ENCODE data around the gene IGDCC3.

Gene IGDCC3

GRCh38 chr15:65377976-65378366 lies at the start of gene IGDCC3:
Gene IGDCC3, minus strand, starts transcription at chr15:65378002. Its CDS starts 214 bp downstream, at chr15:65377788.
- DNase-seq, result no peak

GRCh38 chr15:65426216-65426853 lies 48.5 kb upstream of the IGDCC3 start:
- no peak for DNase-seq

DNA sequence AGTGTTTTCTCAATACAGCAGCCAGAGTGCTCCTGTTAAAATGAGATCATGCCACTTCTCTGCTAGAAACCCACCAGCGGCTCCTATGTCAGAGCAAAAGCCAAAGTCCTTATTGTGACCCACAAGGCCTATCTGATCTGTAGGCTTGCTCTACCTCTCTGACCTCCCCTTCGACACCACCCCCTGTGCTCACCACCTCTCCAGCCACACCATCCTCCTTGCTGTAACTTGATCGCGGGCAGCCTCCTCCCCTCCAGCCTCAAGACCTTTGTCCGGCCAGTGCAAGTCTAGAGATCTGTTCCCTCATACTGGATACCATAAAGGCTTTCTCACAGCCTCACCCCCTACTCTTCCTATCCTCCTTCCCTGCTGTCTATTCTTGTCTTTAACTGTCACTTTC lies 46.9 kb upstream of the IGDCC3 start:
- no peak for DNase-seq

GRCh38 chr15:65423976-65424679 lies 46.3 kb upstream of the IGDCC3 start:
- DNase-seq, result no peak

GRCh38 chr15:65423150-65423975 lies 45.6 kb upstream of the IGDCC3 start:
- DNase-seq, result no peak

DNA sequence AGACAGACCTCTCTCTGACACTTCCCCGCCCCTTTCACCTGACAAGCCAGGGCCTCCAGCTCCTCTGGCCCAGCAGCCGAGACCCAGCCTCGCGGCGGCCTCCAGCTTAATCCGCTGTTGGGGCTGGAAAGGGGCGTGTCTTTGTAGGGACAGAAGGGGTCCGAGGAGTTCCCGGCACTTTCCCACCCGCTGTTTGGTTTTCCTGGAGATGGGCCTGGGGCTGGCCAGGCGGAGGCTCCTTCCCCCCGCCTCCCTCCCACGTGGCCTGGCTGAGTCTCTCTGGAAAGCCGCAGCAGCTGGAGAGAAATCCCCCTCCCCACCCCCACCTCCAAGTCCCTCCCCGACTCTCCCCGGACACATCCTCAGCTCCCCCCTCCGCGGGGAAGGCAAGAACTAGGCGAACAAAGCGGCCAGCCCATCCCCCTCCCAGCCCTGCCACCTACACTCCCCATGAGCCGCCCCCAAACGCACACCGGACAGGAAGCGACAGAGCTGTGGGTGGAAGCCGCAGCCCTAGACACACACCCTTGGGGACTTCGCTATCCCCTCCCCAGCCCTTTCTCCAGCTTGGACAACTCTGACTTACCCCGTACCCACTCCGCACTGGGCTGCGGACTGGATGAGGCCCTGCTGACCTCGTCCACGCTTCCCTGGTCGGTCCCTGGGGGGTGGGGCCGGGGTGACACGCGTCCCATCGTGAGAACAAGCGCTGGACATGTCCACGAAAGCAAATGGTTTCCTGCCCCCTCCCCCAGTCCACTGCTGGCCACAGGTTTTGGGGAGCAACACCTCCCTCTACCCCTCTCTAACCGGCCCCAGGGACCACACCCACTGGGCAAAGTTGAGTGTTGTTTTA lies 43.8 kb upstream of the IGDCC3 start:
- no peak for DNase-seq

- DNase-seq, result no peak
Measured at GRCh38 chr15:65420975-65421359, 43.2 kb upstream of the IGDCC3 start.

DNA sequence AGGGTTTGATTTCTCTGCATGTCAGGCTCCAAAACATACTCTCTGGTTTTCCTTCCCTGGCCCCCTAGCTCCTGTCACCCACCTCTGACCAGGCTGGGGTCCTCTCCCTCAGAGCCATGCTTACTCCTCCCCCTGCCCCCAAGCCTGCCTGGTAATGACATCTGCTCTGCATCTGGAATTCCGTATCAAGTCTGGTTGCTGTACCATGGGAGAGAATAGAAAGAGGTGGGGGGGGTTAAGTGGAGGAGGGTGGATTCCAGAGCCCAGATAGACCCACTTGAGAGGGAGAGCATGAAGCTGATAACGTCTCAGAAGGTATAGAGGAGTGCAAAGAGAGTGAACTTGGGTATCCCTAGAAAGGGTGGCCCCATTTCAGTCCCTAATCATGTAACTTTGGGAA lies 40.8 kb upstream of the IGDCC3 start:
- no peak for DNase-seq

DNA sequence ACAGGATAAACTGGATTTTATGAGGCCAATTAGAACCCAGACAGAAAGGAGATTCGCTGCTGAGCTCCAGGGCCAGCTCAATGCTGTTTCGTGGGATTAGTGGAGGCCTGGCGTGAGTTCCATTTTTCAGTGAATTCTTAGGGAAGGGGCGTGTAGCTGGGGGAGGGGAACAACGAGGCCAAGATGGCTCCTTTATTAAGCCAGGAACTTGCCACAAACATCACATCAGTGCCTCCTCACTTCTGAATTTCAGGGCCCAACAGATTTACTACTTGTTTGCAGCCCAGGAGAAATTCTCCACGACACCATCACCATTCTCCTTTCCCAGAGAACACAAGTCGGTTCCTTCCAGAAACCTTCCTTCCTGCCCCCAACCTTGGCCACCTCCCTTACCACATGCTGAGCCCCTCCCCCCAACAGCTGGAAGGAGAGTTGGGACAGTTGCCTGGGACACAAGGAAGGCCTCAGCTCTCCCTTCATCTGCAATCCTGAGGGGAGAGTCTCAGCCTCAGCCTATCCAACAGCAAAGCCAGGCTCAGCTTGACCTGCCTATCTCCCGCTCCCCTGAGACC lies 39.1 kb upstream of the IGDCC3 start:
- no peak for DNase-seq

- no peak for DNase-seq
Measured at GRCh38 chr15:65414841-65415621, 37.2 kb upstream of the IGDCC3 start.

- DNase-seq, result no peak
Measured at GRCh38 chr15:65413760-65414144, 36.0 kb upstream of the IGDCC3 start.

DNA sequence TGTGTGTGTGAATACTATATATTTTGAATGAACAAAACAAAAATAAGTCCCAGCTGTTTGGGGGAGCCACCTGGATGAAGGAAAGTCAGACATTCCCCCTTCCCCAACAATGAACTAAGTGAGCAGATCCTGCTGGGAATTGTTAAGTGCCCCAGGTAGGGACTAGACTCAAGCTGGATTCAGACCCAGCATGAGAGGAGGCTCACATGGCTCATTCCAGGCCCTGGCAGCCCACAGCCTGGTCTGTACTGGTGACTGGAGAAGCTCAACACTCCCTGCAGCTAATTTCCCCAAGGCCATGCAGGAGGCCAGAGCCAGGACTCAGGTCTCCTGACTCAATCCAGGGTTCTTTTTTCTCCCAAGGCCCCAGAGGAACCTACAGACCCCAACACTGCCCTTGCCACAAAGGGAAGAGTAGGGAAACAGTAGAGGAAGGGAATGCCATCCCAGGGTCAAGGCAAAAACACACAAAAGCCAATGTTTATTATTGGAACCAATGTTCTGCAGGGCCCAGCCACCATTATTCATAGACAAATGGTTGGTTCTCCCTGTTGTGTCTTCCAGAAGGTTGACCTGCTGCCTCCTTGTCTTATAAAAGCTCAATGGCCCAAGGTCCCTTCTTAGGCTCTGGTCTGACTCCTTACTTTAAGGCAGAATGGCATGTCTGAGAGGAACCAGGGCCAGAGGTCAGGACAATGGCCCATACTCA lies 35.4 kb upstream of the IGDCC3 start:
- no peak for DNase-seq

- DNase-seq, result no peak
Measured at GRCh38 chr15:65412556-65412955, 34.8 kb upstream of the IGDCC3 start.

DNA sequence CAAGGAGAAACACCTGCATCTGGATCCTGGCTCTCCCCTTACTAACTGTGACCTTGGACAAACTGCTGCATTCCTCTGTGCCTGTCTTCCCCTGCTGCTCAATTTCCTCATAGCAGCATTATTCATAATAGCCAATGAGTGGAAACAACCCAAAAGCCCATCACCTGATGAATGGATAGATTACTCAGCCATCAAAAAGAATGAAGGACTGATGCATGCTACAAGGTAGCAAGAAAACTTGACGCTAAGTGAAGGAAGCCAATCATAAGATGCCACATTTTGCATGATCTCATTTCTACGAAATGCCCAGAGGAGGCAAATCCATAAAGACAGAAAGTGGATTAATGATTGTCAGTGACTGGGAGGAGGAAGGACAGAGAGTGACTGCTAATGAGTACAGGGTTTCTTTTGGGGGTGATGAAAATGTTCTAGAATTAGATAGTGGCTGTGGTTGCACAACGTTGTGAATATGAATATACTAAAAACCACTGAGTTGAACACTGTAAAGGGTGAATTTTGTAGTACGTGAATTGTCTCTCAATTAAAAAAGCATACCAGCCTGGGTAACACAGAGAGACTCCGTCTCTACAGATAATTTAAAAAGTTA lies 33.8 kb upstream of the IGDCC3 start:
- DNase-seq, result no peak

DNA sequence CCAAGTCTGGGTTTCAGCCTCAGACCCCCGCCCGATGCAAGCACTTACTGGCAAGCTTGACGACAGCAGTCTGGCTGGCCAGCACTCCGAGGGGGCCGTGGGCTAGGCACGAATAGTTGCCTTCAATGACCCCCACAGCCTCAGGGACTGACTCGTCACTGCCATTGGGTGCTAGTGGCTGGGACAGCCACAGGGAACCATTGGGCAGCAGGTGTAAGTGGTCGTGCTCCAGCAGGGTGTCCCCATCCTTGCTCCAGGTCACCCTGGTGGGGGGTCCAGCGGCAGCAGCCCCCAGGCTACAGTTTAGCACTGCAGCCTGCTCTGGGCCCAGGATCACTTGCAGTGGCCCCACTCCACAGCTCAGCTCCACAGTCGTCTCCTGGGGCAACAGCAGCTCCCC lies 33.2 kb upstream of the IGDCC3 start:
- no peak for DNase-seq

DNA sequence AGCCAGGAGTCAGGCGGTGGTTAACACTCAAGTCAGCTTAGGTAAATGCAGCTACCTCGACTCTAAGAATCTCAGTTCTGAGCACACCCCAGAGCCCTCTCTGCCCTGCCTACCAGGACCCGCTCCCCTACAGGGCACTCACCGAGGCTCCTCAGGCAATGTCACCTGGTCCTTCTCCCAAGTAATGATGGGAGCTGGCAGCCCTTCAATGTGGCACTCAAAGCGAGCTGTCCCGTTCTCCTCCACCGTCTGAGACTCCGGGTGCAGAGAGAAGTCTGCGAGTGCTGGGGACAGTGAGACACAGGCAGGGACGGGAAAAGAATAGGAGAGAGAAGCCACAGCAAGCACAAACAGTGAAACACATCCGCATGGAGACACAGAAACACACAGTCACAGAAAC lies 32.2 kb upstream of the IGDCC3 start:
- DNase-seq, result no peak

DNA sequence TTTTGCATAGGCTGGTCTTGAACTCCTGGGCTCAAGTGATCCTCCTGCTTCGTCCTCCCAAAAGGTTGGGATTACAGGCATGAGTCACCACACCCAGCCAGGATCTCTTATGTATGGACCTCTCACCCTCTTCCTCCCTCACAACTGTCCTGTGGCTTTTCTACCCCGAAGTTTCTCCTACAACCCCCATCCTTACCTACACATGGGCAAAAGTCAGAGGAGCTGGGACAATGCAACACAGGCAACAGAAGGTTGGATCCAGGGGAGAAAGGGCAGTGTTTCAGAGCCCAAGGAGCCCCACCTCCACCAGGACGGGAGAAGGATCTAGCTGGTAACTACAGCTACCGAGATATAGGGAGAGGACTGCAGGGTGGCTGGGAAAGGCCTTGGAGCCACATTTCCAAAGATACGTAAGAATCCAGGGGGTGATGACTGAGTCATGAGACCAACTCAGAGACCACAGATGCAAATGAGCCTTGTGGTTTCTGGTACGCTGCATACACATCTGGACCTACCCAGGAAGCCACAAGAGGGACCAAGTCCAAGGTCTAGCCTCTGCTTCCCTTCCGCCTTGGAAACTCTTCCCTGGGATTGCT lies 31.3 kb upstream of the IGDCC3 start:
- DNase-seq, result no peak

DNA sequence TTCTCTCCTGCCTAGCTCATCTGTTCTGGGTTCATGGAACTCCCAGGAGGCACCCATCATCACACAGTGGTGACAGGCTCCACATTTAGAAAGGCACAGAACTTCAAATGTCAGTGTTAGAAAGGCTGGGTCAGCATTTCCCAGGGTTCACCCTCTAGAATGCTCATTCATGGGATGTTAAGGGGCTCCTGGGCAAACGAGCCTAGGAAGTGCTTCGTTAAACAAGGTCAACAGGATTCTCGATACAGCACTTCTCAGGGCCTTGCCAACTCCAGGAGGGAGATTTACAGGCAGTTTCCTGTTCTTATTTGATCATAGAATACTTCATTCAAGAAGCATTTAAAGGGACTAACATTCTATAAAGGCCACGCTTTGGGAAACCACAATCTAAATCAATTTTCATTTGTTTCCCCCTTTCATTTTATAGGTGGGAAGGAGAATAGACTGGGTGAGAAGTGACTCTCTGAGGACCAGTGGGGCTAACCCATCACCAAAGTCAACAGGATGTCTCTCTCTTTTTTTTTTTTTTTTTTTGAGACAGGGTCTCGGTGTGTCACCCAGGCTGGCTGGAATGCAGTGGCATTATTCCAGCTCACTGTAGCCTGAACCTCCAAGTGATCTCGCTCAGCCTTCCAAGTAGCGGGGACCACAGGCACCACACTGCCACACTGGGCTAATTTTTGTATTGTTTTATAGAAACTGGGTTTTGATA lies 30.7 kb upstream of the IGDCC3 start:
- DNase-seq, result no peak

DNA sequence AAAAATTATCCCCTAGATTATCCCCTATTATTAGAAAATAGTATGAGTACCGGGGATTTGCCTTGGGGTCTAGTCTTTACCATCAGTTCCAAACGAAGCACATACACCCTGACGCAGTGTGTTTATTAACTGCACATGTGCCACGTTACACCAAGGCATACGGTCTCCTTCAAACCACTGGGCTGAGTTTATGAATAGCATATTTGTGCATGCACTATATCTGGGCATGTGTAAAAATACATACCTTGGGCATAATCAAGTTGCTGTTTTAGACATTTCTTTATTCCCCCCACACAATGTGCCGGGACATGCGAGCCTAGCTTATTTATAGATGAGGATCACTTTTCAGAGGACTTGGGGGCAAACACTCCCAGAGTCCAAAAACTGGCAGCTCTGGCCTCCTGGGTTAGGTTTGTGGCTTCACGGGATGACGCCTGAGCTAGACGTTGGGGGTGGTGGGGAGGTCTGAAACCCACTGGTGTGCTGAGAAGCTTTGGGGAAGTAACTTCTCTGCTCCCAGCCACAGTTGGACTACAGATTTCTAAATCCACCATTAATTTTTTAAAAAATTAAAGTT lies 28.7 kb upstream of the IGDCC3 start:
- DNase-seq, result no peak

All from activated naive CD4-positive, alpha-beta T cell (primary cell).